Glutamatergic neuron (in vitro differentiated cells): Measurements from ENCODE around the gene MAD2L1BP. TPM values are rescaled to one million over a fixed set of nuclear protein-coding genes. Genes with fewer than 3 reads are reported as not detected.

ENCODE experiments used
- DNase-seq: peaks from one replicate; pipeline ENCODE4 v3.0.0; 2022
- H3K27ac Mint-ChIP-seq: one replicate; pipeline ENCODE4 v1.8.0; 2020; ENCODE audit warnings: mild to moderate bottlenecking, mixed read lengths, inconsistent platforms; ENCODE audit not compliant: unreplicated experiment
- H3K27me3 Mint-ChIP-seq: one replicate; pipeline ENCODE4 v1.8.0; 2020; ENCODE audit warnings: mild to moderate bottlenecking, moderate library complexity, mixed read lengths, inconsistent platforms; ENCODE audit not compliant: unreplicated experiment
- H3K36me3 Mint-ChIP-seq: one replicate; pipeline ENCODE4 v1.8.0; 2020; ENCODE audit warnings: mild to moderate bottlenecking, mixed read lengths, inconsistent platforms; ENCODE audit not compliant: unreplicated experiment
- H3K4me1 Mint-ChIP-seq: one replicate; pipeline ENCODE4 v1.8.0; 2020; ENCODE audit warnings: mild to moderate bottlenecking, low read depth, mixed read lengths, inconsistent platforms; ENCODE audit not compliant: unreplicated experiment
- H3K4me3 Mint-ChIP-seq: one replicate; pipeline ENCODE4 v1.8.0; 2020; ENCODE audit warnings: mild to moderate bottlenecking, mixed read lengths, inconsistent platforms; ENCODE audit not compliant: unreplicated experiment
- H3K9me3 Mint-ChIP-seq: one replicate; pipeline ENCODE4 v1.8.0; 2020; ENCODE audit warnings: mild to moderate bottlenecking, moderate library complexity, mixed read lengths, inconsistent platforms; ENCODE audit not compliant: unreplicated experiment
- CTCF ChIP-seq: fragments of 200-600 bp; sonication (generic); IDR thresholded peaks from one replicate; pipeline ENCODE4 v1.5.0; 2021; ENCODE audit not compliant: partially characterized antibody, unreplicated experiment
- total RNA-seq: library from RNA; stranded (reverse); fragmentation: NEBNext Ultra II Directional; extraction: Animal tissue kit (Norgen Biotek cat#: 25700); gene quantifications from one replicate; pipeline ENCODE4 v1.2.1, GENCODE V29; 2021; ENCODE audit not compliant: unreplicated experiment

Gene MAD2L1BP
- total RNA-seq, 1 donor from 2014 or later: 38.8 TPM

GRCh38 chr6:43678341-43678740, 42.7 kb downstream of the MAD2L1BP start:
- Mint-ChIP-seq H3K4me3 (no peak overlapping the region), H3K27me3 (peaks cover 2% of the 10 kb centered on the region), H3K27ac (no peak overlapping the region), H3K36me3 (no peaks in the 10 kb centered on the region), H3K4me1 (peaks cover 3% of the 10 kb centered on the region), H3K9me3 (no peaks in the 10 kb centered on the region)
- no peak for TF ChIP-seq CTCF
- no peak for DNase-seq

GRCh38 chr6:43679057-43679456, 43.4 kb downstream of the MAD2L1BP start:
- Mint-ChIP-seq H3K36me3 (no peaks in the 10 kb centered on the region), H3K4me1 (peaks cover 6% of the 10 kb centered on the region), H3K9me3 (no peaks in the 10 kb centered on the region), H3K27me3 (peaks cover 2% of the 10 kb centered on the region), H3K4me3 (no peak overlapping the region), H3K27ac (no peak overlapping the region)
- no peak for DNase-seq
- TF ChIP-seq CTCF: no peak

GRCh38 chr6:43680308-43681200, 44.9 kb downstream of the MAD2L1BP start:
- Mint-ChIP-seq H3K27ac (no peak overlapping the region), H3K27me3 (peaks cover 2% of the 10 kb centered on the region), H3K4me3 (no peak overlapping the region)

GRCh38 chr6:43681303-43681702, 45.7 kb downstream of the MAD2L1BP start:
- no peak overlapping the region for H3K4me3 Mint-ChIP-seq
- no peaks in the 10 kb centered on the region for H3K9me3 Mint-ChIP-seq
- TF ChIP-seq CTCF: no peak
- DNase-seq: no peak
- H3K36me3 Mint-ChIP-seq: no peaks in the 10 kb centered on the region
- no peak overlapping the region for H3K27ac Mint-ChIP-seq
- H3K4me1 Mint-ChIP-seq: peaks cover 9% of the 10 kb centered on the region
- H3K27me3 Mint-ChIP-seq: peaks cover 2% of the 10 kb centered on the region

More at GRCh38 chr6:43680308-43681200, 44.9 kb downstream of the MAD2L1BP start:
- DNase-seq: no peak
- H3K4me1 Mint-ChIP-seq: peaks cover 9% of the 10 kb centered on the region
- no peak for TF ChIP-seq CTCF
- no peaks in the 10 kb centered on the region for H3K9me3 Mint-ChIP-seq
- no peaks in the 10 kb centered on the region for H3K36me3 Mint-ChIP-seq
